Esophagus squamous epithelium (tissue), 5 donors: ENCODE results near the gene NPM3. TPM values are rescaled to one million over a fixed set of nuclear protein-coding genes. Genes with fewer than 3 reads are reported as not detected.

Experiments used
- DNase-seq: peaks from one replicate; lab custom pipeline; 2025; lab: John Stamatoyannopoulos, UW
- H3K27ac ChIP-seq, 4 donors: fragments of 200-600 bp; sonication (generic); one replicate each; pipeline ENCODE4 v1.5.1; 2016 to 2019; ENCODE audit warnings: mild to moderate bottlenecking in 1 of 4
- H3K27me3 ChIP-seq, 4 donors: fragments of 200-600 bp; sonication (generic); 1 replicate in 3 of 4; 2 replicates in 1 of 4; pipeline versions ENCODE4 v1.5.1 to v1.6.0; 2017 to 2021; ENCODE audit warnings: antibody characterized with exemption in 1 of 4
- H3K36me3 ChIP-seq, 3 donors: fragments of 200-600 bp; sonication (generic); one replicate each; pipeline ENCODE4 v1.5.1; 2016 to 2019
- H3K4me1 ChIP-seq, 3 donors: fragments of 200-600 bp; sonication (generic); one replicate each; pipeline ENCODE4 v1.5.1; 2017 to 2019
- H3K4me3 ChIP-seq, 4 donors: fragments of 200-600 bp; sonication (generic); 1 replicate in 3 of 4; 2 replicates in 1 of 4; pipeline ENCODE4 v1.5.1; 2016 to 2019; ENCODE audit warnings: mild to moderate bottlenecking in 2 of 4, moderate library complexity in 1 of 4
- H3K9me3 ChIP-seq, 3 donors: fragments of 200-600 bp; sonication (generic); one replicate each; pipeline ENCODE4 v1.5.1; 2016 to 2019
- POLR2A ChIP-seq, 4 donors: fragments of 450-650 bp; IDR thresholded peaks; one replicate each; pipeline ENCODE4 v1.6.1; 2017; ENCODE audit warnings: antibody characterized with exemption in 4 of 4, mild to moderate bottlenecking in 4 of 4, moderate library complexity in 3 of 4
- WGBS, 2 donors: methylation state at CpG; one replicate each; pipeline ENCODE4 v1.1.5; 2018; 5-methylcytosine and 5-hydroxymethylcytosine counted together
- intact Hi-C: fragments of 100-400 bp; cut with DNase I; formaldehyde crosslinking; loops from one replicate; pipeline ENCODE4 v1.15.0; 2022
- total RNA-seq, 4 donors: library from RNA; depleted of rRNA; stranded (reverse); fragments of >200 nt; gene quantifications; one replicate each; pipeline ENCODE4 v1.1.0, GENCODE V29; 2016
- TF ChIP-seq, protein P1 (sequence below), 6 experiments: fragments of 450-650 bp in 4 of 6; fragments of 200-600 bp in 2 of 6; sonication (generic) in 2 of 6; IDR thresholded peaks; one replicate each; pipeline ENCODE4 v1.5.1; 2016 to 2019; ENCODE audit warnings: antibody characterized with exemption in 6 of 6, mild to moderate bottlenecking in 4 of 6, moderate library complexity in 4 of 6
- donor health status: DM: yes; HTN: yes; CAD: no.

NPM3 gene
- total RNA-seq, 4 donors from 2014 or later: 36.7 to 91.3 (median 52.2) TPM

DNA sequence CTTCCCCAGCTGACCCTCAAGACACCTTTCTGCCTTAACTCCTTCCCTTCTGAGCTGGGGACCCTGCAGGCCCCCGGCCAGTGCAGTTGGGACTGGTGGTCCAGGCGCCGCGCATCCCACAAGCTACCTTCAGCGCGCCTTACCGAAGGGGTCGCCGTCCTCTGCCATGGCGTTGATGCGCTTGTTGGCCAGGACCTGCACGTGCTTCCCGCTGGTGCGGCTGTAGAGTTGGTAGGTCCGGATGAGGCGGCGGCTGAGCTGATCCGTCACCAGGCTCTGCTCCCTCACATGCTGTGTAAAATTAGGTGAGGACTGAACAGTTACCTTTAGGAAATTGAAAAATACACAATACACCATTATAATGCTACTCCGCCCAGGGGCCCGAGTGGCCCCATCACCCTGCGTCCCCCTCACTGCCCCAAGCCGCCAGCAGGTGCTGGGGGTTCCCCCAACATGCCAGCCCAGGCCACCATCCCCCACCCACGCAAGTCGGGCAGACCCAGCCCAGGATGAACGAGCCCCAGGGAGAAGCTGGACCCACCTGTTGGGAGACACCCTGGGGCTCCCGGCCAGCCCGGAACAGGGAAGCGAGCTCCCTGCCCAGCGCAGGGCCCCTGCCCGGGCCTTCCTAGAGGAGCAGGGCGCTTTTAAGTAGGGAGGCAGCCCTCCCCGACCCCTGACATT lies 8.5 kb downstream of the NPM3 start:
- Histone ChIP-seq H3K4me1 (peaks cover 22 to 50% (median 26%) of the 10 kb centered on the region in 3 donors), H3K36me3 (no peaks in the 10 kb centered on the region), H3K27ac (no peak overlapping the region), H3K9me3 (no peaks in the 10 kb centered on the region), H3K27me3 (peaks cover 32 to 100% (median 40%) of the 10 kb centered on the region in 4 donors), H3K4me3 (peak overlapping the region in 1 of 4 donors; percentile 61)
- intact Hi-C loops: loop anchor here (5.0 kb wide), 2 partner anchors 162 to 172 kb away; no protein-coding TSS in a partner anchor
- no peak for DNase-seq
- 4 to 24% methylated on average over 11 to 22 of the region's 32 CpGs for WGBS, 2 donors
- TF ChIP-seq, protein P1, sequence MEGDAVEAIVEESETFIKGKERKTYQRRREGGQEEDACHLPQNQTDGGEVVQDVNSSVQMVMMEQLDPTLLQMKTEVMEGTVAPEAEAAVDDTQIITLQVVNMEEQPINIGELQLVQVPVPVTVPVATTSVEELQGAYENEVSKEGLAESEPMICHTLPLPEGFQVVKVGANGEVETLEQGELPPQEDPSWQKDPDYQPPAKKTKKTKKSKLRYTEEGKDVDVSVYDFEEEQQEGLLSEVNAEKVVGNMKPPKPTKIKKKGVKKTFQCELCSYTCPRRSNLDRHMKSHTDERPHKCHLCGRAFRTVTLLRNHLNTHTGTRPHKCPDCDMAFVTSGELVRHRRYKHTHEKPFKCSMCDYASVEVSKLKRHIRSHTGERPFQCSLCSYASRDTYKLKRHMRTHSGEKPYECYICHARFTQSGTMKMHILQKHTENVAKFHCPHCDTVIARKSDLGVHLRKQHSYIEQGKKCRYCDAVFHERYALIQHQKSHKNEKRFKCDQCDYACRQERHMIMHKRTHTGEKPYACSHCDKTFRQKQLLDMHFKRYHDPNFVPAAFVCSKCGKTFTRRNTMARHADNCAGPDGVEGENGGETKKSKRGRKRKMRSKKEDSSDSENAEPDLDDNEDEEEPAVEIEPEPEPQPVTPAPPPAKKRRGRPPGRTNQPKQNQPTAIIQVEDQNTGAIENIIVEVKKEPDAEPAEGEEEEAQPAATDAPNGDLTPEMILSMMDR (IDR thresholded peaks at IDR 0.05): no peak
- no peak for TF ChIP-seq POLR2A (IDR thresholded peaks at IDR 0.05)

DNA sequence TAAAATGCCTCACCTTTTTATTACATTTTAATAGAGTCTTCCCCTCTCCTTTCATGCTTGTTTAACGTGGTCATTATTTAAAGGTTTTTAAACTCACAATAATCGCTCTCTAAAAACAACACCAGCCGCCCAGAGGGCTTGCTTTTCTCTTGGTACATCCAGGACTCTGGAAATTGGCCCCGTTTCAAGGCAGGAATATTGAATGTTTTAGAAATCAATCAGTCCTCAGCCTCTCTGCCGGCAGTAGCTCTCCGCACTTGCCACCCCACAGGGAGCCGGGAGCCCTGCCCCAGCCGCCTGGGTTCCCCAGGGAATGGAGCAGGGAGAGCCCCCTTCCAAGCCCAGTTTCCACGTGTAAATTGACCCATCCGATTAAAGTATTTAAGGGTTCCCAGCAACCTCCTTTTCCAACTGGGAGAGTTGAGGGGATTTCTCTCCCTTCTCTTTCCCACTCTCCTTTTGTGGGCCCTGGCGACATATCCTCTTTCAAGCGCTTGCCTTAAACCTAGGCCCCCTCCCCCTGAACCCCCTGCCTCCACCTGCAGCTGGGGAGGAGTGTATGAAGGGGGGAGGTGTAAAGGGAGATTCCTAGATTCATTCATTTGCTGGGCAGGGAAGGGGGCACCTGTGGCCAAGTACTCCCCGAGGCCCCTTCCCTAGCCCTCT lies 9.2 kb downstream of the NPM3 start:
- DNase-seq: no peak
- peaks cover 32 to 100% (median 40%) of the 10 kb centered on the region in 4 donors for H3K27me3 ChIP-seq
- intact Hi-C loops: loop anchor here (5.0 kb wide), 1 partner anchor 162 kb away; no protein-coding TSS in a partner anchor

DNA sequence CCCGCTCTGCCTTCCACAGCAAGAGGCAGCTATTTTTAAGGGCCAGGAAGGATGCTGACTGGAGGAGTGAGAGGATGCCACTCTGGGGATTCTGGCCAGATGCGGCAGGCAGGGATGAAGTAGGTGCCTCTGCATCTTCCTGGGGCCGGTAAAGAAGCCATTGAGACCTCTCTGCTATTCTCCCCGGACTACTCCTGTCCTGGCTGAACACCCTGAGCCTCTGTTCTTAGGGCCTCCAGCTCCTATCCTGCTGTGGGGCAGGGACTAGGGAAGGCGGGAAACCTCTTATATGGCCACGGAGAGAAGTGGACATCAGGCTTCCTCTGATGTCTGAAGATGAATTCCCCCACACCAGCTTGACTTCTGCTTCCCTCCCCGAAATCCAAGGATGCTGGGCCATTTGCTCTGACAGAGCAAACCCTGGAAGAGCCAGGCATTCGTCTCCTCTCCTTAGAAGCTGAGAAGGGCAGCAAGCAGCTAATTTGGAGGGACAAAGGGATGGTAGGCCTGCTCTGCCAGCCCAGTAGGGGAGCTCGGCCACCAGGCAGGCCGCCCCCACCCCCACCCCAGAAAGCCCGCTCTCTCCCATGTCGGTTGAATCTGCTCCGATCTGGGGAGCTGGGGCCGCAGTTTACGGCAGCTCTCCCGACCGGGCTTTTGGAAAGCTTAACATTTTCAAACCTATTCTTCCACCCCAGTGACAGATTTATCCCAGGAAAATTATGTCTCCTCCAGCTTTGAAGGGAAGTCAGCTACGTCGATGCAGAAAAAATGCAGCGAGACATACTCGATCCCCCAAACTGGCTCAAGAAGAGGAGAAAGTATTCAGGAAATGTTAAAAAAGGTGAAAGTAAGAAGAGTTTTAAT lies 10.1 kb downstream of the NPM3 start:
- 30 to 34% methylated on average over 10 to 12 of the region's 21 CpGs for WGBS, 2 donors
- H3K27ac ChIP-seq: no peak overlapping the region
- no peaks in the 10 kb centered on the region for H3K9me3 ChIP-seq
- H3K4me3 ChIP-seq: no peak overlapping the region
- H3K36me3 ChIP-seq: no peaks in the 10 kb centered on the region
- intact Hi-C loops: loop anchor here (5.0 kb wide), 1 partner anchor 161 kb away; no protein-coding TSS in a partner anchor
- TF ChIP-seq, protein P1 (IDR thresholded peaks at IDR 0.05): no peak
- no peak for TF ChIP-seq POLR2A (IDR thresholded peaks at IDR 0.05)
- no peak for DNase-seq
- peaks cover 9 to 36% (median 20%) of the 10 kb centered on the region in 3 donors for H3K4me1 ChIP-seq
- peaks cover 32 to 100% (median 40%) of the 10 kb centered on the region in 4 donors for H3K27me3 ChIP-seq

More for the DNA sequence above, 9.2 kb downstream of the NPM3 start:
- 7 to 12% methylated on average over 10 to 13 of the region's 13 CpGs for WGBS, 2 donors
- H3K4me1 ChIP-seq: peaks cover 15 to 43% (median 20%) of the 10 kb centered on the region in 3 donors
- TF ChIP-seq, protein P1 (IDR thresholded peaks at IDR 0.05): no peak
- no peak for TF ChIP-seq POLR2A (IDR thresholded peaks at IDR 0.05)
- H3K4me3 ChIP-seq: no peak overlapping the region
- no peak overlapping the region for H3K27ac ChIP-seq
- H3K9me3 ChIP-seq: no peaks in the 10 kb centered on the region
- no peaks in the 10 kb centered on the region for H3K36me3 ChIP-seq

DNA sequence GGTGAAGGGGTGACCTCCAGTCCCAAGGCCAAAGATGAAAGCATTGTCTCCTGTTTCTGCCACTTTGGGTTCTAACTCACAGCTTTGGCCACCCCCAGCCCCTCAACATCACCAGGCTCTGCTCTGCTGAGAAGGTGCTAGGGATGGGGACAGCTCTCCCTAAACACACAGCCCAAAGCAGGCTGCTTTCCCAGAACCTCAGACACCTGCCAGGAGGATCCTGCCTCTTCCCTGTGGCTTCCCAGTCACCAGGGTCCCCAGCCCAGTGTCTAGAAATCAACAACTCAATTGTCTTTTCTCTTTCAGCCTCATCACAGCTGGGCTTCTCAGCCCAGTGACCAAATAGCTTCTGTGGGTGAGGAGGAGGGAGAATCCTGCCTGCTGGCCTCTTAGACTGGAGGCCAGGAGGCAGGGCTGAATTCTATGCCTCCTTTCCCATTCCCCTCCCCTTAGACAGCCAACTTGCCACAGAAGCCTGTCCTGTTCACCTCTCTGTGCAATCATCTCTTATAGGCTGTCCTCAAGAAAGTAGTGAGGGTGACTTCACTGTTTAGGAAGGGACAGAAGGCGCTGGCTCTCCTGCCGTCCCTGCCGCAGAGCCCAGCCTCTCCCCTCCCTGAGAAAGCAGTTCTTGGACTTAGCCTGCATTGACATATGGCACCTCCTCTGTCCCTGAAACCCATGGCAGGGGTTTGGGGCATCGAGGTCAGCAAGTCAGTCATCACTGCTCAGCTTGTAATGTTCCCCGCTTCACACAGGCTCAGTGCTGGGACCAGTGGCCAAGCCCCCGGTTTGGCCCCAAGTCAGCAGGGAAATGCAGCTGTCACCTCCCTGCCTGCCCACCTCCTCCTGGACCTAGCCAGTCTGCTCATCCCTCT lies 11.0 kb downstream of the NPM3 start:
- TF ChIP-seq, protein P1 (IDR thresholded peaks at IDR 0.05): no peak
- TF ChIP-seq POLR2A (IDR thresholded peaks at IDR 0.05): no peak
- H3K36me3 ChIP-seq: no peaks in the 10 kb centered on the region
- H3K4me3 ChIP-seq: no peak overlapping the region
- 64 to 82% methylated on average over 3 to 5 of the region's 6 CpGs for WGBS, 2 donors
- H3K4me1 ChIP-seq: peaks cover 9 to 36% (median 20%) of the 10 kb centered on the region in 3 donors
- no peaks in the 10 kb centered on the region for H3K9me3 ChIP-seq
- peaks cover 32 to 100% (median 39%) of the 10 kb centered on the region in 4 donors for H3K27me3 ChIP-seq
- no peak overlapping the region for H3K27ac ChIP-seq
- DNase-seq: no peak
- intact Hi-C loops: loop anchor here (5.0 kb wide), 1 partner anchor 160 kb away; no protein-coding TSS in a partner anchor
